Measurements from ENCODE around the gene C11orf98.

The C11orf98 gene

GRCh38 chr11:62678433-62678769, 13.4 kb upstream of the C11orf98 start:
- Histone ChIP-seq H3K4me2 (ENCODE audit: low read depth, low read length, poor library complexity, severe bottlenecking) (peak overlapping the region; percentile 85), H3K9ac (ENCODE audit: low read depth, low read length, poor library complexity, severe bottlenecking) (peak overlapping the region; percentile 90), H3K36me3 (ENCODE audit: insufficient read depth, low read length) (no peaks in the 10 kb centered on the region; the same call in 1 of the 2 replicates), H4K20me1 (ENCODE audit: insufficient read depth, low read length, poor library complexity, severe bottlenecking) (peaks cover 22% of the 10 kb centered on the region), H3K4me1 (ENCODE audit: insufficient read depth, low read length, poor library complexity, severe bottlenecking) (peaks cover 18% of the 10 kb centered on the region), H3K79me2 (ENCODE audit: insufficient read depth, low read length) (peaks cover 45% of the 10 kb centered on the region), H3K27me3 (ENCODE audit: insufficient read depth, low read length, poor library complexity, severe bottlenecking) (no peaks in the 10 kb centered on the region), H2AFZ (ENCODE audit: low read length) (no peak overlapping the region), H3K9me2 (replicated peaks; ENCODE audit: low read depth, low read length) (no peaks in the 10 kb centered on the region), H3K9me3 (ENCODE audit: insufficient read depth, low read depth, low read length) (no peaks in the 10 kb centered on the region), H3F3A (ENCODE audit: low read depth) (no peaks in the 10 kb centered on the region), H3K4me3 (ENCODE audit: low read length, poor library complexity, severe bottlenecking) (peak overlapping the region; percentile 91)
- no peak for TF ChIP-seq EZH2phosphoT487 (IDR thresholded peaks at IDR 0.05; ENCODE audit: borderline replicate concordance)
- TF ChIP-seq, protein P1, sequence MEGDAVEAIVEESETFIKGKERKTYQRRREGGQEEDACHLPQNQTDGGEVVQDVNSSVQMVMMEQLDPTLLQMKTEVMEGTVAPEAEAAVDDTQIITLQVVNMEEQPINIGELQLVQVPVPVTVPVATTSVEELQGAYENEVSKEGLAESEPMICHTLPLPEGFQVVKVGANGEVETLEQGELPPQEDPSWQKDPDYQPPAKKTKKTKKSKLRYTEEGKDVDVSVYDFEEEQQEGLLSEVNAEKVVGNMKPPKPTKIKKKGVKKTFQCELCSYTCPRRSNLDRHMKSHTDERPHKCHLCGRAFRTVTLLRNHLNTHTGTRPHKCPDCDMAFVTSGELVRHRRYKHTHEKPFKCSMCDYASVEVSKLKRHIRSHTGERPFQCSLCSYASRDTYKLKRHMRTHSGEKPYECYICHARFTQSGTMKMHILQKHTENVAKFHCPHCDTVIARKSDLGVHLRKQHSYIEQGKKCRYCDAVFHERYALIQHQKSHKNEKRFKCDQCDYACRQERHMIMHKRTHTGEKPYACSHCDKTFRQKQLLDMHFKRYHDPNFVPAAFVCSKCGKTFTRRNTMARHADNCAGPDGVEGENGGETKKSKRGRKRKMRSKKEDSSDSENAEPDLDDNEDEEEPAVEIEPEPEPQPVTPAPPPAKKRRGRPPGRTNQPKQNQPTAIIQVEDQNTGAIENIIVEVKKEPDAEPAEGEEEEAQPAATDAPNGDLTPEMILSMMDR (conservative IDR thresholded peaks at IDR 0.05; ENCODE audit: low read length) = no peak

- no peaks in the 10 kb centered on the region for H3K9me2 ChIP-seq (replicated peaks; ENCODE audit: low read depth, low read length)
- TF ChIP-seq EZH2phosphoT487 (IDR thresholded peaks at IDR 0.05; ENCODE audit: borderline replicate concordance) = no peak
- TF ChIP-seq, protein P1 (conservative IDR thresholded peaks at IDR 0.05; ENCODE audit: low read length) = no peak
- H3F3A ChIP-seq (ENCODE audit: low read depth) = no peaks in the 10 kb centered on the region
- peak overlapping the region; percentile 85 for H3K4me2 ChIP-seq (ENCODE audit: low read depth, low read length, poor library complexity, severe bottlenecking)
- peaks cover 25% of the 10 kb centered on the region for H3K4me1 ChIP-seq (ENCODE audit: insufficient read depth, low read length, poor library complexity, severe bottlenecking)
- no peaks in the 10 kb centered on the region for H3K9me3 ChIP-seq (ENCODE audit: insufficient read depth, low read depth, low read length)
- H3K4me3 ChIP-seq (ENCODE audit: low read length, poor library complexity, severe bottlenecking) = peak overlapping the region; percentile 91
- no peaks in the 10 kb centered on the region; the same call in 1 of the 2 replicates for H3K36me3 ChIP-seq (ENCODE audit: insufficient read depth, low read length)
- no peak overlapping the region for H2AFZ ChIP-seq (ENCODE audit: low read length)
- peaks cover 52% of the 10 kb centered on the region for H3K79me2 ChIP-seq (ENCODE audit: insufficient read depth, low read length)
- H4K20me1 ChIP-seq (ENCODE audit: insufficient read depth, low read length, poor library complexity, severe bottlenecking) = peaks cover 29% of the 10 kb centered on the region
- peak overlapping the region; percentile 90 for H3K9ac ChIP-seq (ENCODE audit: low read depth, low read length, poor library complexity, severe bottlenecking)
- no peaks in the 10 kb centered on the region for H3K27me3 ChIP-seq (ENCODE audit: insufficient read depth, low read length, poor library complexity, severe bottlenecking)
Observed at GRCh38 chr11:62677714-62678113, 12.7 kb upstream of the C11orf98 start.

DNA sequence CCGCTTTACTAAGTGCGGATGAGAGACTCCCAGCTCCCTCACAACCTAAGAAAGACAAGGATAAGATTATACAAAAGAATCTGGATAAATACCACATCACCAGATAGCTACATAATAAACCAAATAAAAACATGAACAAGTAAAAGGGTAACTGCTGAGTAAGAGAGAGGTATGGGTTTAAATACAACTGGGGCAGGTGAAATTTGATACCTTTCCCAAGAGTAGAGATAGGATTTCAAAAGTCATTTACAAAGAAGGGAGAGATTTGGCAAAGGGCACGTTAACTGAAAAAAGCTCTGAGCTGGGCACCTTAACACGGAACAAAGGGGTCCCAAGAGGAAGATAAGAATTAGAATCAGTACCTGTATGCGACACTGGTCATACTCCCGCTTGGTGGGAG, 12.1 kb upstream of the C11orf98 start:
- Histone ChIP-seq H3K4me3 (ENCODE audit: low read length, poor library complexity, severe bottlenecking) (peak overlapping the region; percentile 91), H3K9ac (ENCODE audit: low read depth, low read length, poor library complexity, severe bottlenecking) (peak overlapping the region; percentile 90), H3K79me2 (ENCODE audit: insufficient read depth, low read length) (peaks cover 57% of the 10 kb centered on the region), H2AFZ (ENCODE audit: low read length) (no peak overlapping the region), H3K9me2 (replicated peaks; ENCODE audit: low read depth, low read length) (no peaks in the 10 kb centered on the region), H3K4me2 (ENCODE audit: low read depth, low read length, poor library complexity, severe bottlenecking) (peak overlapping the region; percentile 85), H3F3A (ENCODE audit: low read depth) (no peaks in the 10 kb centered on the region), H3K9me3 (ENCODE audit: insufficient read depth, low read depth, low read length) (no peaks in the 10 kb centered on the region), H4K20me1 (ENCODE audit: insufficient read depth, low read length, poor library complexity, severe bottlenecking) (peaks cover 33% of the 10 kb centered on the region), H3K4me1 (ENCODE audit: insufficient read depth, low read length, poor library complexity, severe bottlenecking) (peaks cover 29% of the 10 kb centered on the region), H3K36me3 (ENCODE audit: insufficient read depth, low read length) (no peaks in the 10 kb centered on the region; the same call in 1 of the 2 replicates), H3K27me3 (ENCODE audit: insufficient read depth, low read length, poor library complexity, severe bottlenecking) (no peaks in the 10 kb centered on the region)
- no peak for TF ChIP-seq EZH2phosphoT487 (IDR thresholded peaks at IDR 0.05; ENCODE audit: borderline replicate concordance)
- TF ChIP-seq, protein P1 (conservative IDR thresholded peaks at IDR 0.05; ENCODE audit: low read length) = no peak

Measured in Loucy (cell line).